NCI-H345 treated with DMSO at 0.1 percent for 48 hours (cell line): Measurements from ENCODE around the gene ZNF33A.
"Not testable (repeated sequence)": the region's sequence is repeated elsewhere in the genome, so short reads cannot be mapped to it uniquely, and the experiment has no call there.

Experiments used
- DNase-seq: peaks from one replicate; lab custom pipeline; 2025; ENCODE audit not compliant: unreplicated experiment; lab: John Stamatoyannopoulos, UW

Gene ZNF33A

DNA sequence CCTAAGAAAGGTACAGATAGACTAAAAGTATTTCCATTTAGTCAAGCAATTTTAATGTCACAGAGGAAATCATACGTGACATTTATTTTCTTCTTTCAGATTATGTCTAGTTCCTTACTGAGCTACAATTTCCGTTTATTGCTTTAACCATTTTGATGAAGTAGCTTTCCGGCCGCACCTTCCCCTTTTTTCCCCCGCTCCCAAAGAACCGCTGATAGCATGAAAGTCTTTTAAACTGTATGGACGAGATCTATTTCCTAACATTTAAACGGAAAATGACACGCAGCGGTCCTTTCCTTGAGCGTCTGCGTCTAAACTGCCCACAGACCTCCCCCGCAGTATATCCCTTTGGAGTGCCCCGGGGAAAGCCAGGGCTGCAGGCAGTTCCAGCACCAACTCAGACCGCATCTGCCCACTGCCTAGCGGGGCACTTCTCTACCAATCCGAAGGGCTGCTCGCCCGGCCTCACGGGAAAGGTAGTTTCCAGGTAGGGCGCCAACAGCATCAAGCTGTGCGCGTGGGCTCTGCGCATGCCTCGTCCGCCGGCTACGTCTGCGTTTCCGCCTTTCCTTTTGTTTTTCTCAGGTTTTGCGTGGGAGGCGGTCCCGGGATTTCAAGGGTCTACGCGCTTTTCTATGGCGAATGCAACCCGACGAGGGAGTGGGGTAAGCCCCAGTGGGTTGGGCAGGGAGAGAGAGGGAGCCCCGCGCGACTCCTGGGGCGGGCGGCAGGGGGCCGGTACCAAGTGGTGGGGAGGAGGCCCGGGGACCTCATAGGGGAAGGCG, at the start of gene ZNF33A:
Gene ZNF33A (plus strand): TSS at position 557 of the 785 bp plus-strand sequence. CDS start 1,667 bp downstream, outside the sequence.
- peak; percentile 80 for DNase-seq

DNA sequence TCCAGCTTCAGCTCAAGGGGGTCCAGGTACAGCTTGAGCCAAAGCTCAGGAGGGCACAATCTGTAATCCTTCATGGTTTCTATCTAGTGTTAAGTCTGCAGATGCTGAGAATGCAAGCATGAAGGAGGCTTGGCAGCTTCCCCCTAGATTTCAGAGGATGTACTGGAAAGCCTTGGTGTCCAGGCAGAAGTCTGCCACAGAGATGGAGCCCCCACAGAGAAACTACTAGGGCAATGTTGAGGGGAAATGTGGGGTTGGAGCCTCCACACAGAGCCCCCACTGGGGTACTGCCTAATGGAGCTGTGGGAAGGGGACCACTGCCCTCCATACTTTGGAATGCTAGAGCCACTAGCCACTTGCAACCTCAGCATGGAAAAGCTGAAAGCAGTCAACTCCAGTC, 45.5 kb upstream of the ZNF33A start:
- no peak for DNase-seq

DNA sequence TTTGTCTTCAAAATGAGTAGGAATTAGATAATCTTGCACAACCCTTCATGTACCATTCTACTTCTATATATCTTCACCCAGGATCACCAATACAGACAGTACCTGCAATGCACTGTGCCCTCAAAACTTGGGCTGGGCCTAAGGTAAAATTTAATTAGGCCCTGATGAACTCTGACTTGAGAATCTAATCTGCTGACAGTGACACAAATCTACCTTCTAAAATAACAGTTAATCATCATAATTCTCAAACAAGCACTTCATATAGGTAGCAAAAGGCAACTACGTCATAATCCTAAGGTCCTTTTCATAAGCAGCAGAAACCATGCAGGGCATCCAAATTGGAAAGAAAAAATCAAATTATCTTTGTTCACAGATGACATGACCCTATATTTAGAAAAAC, 38.1 kb upstream of the ZNF33A start:
- DNase-seq, result no peak

DNA sequence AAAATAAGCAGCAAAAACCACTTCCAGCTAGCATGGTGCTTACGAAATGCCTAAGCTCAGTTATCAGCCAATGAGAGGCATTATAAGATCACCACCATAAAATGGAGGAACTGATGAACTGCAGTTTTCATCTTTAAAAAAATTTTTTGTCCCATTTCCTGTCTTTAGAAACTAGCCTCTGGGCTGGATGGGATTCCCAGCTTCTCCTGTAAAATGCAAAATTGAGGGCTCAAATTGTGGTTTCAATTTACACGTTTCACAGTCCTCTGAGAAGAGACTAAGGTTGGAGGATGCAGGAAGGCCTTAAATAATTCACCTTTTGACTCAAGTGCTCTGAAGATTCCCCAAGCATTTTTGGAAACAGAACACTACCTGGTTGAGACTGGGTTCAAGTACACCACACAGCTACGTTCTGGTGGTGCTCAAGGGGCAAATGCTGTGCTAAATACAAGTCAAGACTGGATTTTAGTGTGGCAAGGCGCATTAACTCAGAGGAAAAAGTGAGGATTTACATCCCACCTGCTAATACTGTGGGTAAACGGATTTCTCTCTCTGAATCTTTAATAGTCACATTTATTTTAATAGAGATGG, 35.0 kb upstream of the ZNF33A start:
- DNase-seq, result no peak

DNA sequence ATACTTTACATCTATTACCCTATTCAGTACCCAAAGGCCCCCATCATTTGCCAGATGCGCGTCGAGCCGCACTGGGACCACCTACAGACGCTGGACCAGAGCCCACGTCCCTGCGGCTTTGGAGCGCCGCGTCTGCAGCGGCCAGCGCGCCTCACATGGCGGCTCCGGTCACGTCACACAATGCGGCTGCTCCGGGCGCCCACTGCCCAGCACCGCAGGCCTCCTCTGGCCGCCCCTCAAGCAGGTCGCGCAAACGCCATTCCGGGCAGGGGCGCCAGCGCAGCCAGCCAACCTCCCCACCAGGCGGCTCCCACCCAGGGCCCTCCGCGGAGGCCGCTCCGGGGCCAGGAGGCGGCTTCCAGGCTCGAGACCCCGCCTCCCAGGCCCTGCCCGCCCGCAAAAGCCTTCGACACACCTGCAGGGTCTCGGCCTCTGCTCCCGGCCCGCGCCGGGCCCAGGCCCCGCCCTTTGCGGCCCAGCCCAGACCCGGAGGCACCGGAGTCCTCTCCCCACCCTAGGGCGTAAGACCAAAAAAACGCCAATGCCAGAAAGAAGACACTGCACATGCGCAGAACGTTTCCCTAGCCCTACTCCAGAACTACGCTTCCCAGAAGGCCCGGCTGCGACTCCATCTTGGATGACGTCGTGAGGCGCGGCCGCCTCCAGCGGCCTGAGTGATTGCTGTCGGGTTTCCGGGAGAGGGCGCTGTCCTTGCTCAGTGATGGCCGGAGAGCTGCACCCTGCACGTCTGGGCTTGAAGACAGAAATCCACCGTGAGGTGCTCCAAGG, 34.2 kb upstream of the ZNF33A start, which contains the start of gene ZNF25:
Gene ZNF25 (minus strand): TSS at position 557 of the 789 bp plus-strand sequence. CDS start 4,925 bp downstream, outside the sequence.
- DNase-seq, result peak; percentile 87

DNA sequence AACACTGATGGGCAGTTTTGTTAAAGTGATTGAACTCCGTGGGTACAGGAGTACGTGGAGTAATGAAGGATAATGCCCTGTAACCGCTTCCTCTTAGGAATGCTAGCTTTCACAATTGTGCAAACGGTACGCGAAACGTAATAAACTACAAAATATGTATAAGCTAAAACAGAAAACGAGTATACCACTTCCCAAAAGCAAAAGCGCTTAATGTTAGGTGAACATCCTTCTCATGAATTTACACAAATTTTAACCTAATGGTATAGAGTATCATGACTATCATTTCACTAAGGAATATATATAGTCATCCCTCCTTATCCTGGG, 33.6 kb upstream of the ZNF33A start:
- DNase-seq, result no peak

DNA sequence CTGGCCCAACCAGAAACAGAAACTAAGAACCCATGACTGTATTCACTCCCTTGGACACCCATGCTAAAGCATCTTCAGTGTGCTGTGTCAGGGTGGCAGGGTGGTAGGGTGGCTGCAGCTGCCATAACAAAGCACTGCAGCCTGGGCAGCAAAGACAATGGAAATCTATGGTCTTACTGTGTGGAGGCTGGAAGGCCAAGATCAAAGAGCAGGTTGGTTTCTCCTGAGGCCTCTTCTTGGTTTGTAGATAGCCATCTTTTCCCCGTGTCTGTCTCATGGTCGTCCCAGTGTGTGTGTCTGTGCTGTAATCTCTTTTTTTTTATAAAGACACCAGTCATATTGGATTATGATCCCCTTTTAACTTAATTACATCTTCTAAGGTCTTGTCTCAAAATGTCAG, 18.8 kb upstream of the ZNF33A start:
- DNase-seq, result no peak

DNA sequence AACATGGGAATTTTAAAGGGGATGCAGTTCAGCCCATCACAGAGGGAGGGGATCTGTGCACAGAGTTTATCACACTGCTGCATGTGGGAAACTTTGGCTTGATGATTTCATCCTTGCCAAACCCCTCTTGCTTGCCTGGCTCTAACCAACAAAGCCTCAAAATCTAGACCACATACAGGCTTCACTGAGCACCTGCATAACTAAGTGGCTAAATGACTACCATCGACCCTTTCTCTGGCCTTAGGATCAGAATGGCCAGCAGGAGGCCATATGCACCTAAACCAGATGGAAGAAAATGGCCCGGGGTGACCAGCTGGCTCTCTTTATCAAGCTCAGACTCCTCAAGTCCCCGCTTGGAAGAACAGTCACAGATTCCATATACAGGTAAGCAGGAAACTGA, 18.4 kb upstream of the ZNF33A start:
- DNase-seq, result no peak

DNA sequence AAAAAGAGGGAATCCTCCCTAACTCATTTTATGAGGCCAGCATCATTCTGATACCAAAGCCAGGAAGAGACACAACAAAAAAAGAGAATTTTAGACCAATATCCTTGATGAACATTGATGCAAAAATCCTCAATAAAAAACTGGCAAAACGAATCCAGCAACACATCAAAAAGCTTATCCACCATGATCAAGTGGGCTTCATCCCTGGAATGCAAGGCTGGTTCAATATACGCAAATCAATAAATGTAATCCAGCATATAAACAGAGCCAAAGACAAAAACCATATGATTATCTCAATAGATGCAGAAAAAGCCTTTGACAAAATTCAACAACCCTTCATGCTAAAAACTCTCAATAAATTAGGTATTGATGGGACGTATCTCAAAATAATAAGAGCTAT, 11.6 kb upstream of the ZNF33A start:
- not testable (repeated sequence) for DNase-seq

DNA sequence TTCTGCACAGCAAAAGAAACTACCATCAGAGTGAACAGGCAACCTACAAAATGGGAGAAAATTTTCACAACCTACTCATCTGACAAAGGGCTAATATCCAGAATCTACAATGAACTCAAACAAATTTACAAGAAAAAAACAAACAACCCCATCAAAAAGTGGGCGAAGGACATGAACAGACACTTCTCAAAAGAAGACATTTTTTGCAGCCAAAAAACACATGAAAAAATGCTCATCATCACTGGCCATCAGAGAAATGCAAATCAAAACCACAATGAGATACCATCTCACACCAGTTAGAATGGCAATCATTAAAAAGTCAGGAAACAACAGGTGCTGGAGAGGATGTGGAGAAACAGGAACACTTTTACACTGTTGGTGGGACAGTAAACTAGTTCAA, 10.0 kb upstream of the ZNF33A start:
- DNase-seq, result not testable (repeated sequence)

DNA sequence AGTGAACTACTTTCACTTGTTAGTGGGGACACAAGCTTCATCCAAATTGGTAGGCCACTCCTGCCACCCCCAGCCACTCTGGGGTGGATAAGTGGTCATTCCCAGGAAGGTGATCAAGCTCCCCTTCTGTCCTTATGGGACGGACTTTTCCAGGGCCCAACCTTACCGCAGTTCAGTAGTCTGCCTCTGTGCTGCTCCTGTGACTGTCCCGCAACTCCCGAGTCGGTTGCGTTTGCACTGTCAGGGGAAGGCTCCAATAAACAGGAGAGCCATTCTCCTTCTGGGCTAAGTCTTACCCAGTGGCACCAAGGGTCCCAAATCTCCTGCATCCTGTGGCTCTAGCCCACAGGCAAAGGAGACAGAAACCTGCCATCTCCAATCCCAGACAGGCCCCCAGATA, 7.4 kb upstream of the ZNF33A start:
- no peak for DNase-seq

DNA sequence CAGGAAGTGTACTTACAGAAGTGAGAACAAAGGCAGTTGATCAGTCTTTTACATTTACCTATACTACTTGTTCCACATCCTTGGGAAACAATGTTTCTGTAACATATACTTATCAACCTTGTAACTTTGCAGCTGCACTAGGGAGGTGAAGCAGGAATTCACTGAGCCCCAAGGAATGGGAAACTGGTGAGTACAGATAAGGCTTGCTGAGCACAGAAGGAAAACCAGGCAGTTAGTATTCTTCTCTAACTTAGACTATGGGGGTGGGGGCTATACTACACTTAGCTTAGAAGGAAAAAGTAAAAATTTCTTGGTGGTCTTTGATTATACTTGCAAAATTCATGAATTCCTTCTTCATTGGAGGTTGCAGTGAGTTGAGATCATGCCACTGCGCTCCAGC, 6.9 kb upstream of the ZNF33A start:
- no peak for DNase-seq

DNA sequence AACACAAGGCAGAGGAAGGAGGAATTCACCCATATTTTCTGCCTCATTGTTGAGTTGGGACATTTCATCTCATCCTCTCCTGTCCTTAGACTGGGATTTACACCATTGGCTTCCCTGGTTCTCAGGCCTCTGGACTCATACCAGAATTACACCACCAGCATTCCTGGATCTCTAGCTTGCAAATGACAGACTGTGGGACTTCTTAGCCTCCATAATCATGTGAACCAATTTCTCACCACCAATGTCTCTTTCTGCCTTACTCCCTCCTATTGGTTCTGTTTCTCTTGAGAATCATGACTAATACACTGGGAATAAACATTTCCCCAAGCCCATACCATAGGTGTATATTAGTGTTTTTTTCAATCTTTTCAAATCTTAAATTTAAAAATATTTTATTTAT, 2.9 kb upstream of the ZNF33A start:
- no peak for DNase-seq

DNA sequence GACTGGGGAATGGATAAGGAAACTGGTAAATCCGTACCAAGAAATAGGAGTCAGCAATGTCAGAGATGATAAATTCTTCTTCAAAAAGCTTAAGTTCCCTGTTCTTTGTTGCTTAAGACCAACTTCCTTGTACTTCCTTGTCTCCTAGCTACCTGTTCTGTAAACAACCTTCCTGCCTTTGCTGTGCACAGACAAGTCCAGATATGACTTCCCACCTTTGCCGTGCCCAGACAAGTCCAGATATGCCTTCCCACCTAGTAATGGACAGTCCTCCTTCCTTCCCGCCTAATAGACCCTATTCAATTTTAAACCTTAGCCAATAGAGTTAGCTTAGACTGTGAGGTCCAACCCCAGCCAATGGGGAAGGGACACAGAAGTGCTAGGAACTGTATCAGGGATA, 2.5 kb upstream of the ZNF33A start:
- no peak for DNase-seq

DNA sequence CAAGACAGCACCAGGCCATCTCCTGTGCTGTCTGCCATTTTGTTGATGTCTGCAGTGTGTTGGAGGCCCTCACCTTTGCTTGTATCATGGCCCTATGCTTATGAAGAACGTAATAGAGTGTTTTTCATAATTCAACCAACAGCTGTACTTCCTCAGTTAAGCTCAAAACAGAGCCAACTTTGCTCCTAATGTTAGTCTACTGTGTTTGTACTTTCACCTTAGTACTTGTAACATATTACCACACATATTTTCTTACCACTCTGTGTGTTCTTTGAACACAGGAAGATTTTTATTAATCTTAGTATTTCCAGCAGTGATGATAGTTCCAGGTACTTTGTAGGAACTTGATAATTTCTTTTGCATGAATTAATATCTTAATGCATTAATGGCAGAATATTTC, 5.9 kb downstream of the ZNF33A start:
- no peak for DNase-seq

DNA sequence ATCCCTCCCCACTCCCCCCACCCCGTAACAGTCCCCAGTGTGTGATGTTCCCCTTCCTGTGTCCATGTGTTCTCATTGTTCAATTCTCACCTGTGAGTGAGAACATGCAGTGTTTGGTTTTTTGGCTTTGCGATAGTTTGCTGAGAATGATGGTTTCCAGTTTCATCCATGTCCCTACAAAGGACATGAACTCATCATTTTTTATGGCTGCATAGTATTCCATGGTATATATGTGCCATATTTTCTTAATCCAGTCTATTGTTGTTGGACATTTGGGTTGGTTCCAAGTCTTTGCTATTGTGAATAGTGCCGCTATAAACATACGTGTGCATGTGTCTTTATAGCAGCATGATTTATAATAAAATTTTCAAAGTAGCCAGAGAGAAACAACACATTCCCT, 8.6 kb downstream of the ZNF33A start:
- DNase-seq, result not testable (repeated sequence)

DNA sequence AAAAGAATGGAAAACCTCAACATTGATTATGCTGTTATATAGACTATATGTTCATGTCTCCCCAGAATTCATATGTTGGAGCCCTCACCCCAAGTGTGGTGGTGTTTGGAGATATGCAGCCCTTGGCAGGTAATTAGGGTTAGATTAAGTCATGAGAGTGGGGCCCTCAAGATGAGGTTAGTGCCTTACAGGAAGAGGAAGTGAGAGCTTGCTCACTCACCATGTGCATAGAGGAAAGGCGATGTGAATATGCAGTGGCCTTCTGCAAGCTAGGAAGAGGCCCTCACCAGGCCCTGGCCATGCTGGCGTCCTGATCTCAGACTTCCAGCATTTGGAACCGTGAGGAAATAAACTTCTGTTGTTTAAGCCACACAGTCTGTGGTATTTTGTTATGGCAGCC, 14.8 kb downstream of the ZNF33A start:
- DNase-seq, result no peak

DNA sequence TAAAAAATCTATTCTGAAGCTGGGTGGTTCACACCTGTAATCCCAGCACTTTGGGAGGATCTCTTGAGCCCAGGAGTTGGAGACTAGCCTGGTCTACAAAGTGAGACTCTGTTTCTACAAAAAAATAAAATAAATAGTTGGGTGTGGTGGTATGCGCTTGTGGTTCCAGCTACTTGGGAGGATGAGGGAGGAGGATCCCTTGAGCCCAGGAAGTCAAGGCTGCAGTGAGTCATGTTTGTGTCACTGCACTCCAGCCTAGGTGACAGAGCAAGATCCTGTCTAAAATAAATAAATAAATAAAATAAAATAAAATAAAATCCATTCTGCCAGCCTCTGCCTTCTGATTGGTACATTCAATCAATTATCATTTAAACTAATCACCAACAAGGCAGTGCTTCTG, 17.5 kb downstream of the ZNF33A start:
- DNase-seq, result no peak

DNA sequence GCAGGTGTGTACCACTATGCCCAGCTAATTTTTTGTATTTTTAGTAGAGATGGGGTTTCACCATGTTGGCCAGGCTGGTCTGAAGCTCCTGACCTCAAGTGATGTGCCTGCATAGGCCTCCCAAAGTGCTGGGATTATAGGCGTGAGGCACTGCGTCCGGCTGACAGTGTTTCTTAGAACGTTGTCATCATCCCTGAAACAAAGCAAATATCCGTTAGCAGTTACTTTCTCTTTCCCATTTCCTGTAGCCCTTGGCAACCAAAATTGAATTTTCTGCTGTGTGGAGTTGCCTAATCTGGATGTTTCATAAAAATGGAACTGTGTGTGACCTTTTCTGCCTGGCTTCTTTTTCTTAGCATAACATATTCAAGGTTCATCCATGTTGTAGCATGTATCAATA, 22.4 kb downstream of the ZNF33A start:
- DNase-seq, result no peak

DNA sequence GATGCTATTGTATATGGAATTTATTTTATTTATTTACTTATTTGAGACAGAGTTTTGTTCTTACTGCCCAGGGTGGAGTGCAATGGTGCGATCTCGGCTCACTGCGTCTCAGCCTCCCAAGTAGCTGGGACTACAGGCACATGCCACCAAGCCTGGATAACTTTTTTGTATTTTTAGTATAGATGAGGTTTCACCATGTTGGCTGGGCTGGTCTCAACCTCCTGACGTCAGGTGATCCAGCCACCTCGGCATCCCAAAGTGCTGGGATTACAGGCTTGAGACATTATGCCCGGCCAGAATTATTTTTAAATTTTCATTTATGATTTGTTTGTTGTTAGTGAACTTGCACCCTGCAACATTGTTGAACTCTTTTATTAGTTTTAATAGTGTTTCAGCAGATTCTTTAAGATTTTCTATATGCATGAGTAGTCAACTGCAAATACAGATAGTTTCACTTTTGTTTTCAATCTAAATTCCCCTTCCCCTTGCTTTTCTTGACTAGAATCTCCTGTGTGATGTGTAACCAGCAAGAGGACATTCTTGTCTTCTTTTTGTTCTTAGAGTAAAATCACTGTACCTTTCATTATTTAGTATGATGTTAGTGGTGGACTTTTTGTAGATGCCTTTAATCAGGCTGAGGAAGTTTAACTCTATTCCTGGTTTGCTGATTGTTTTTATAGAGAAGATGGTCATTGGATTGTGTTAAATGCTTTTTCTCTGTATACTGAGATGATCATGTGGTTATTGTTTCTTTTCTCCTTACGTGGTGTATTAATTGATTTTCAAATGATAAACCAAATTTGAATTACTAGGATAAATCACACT, 27.8 kb downstream of the ZNF33A start:
- no peak for DNase-seq

DNA sequence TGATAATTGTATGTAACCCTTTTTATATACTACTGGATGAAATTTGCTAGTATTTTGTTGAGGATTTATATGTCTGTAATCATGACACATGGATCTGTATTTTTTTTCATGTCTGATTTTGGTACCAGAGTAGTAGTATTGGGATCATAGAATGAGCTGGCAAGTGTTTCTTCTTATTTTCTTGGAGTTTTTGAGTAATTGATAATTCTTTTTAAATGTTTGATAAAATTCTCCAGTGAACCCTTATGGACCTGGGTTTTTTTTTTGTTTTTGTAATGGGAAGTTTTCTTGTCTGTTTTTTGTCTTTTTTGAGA, 28.4 kb downstream of the ZNF33A start:
- DNase-seq, result no peak
